OCI-LY7 (cell line): ENCODE data around the gene SMARCA2. TPM values are rescaled to one million over a fixed set of nuclear protein-coding genes. Genes with fewer than 3 reads are reported as not detected.

Source experiments
- BruUV-seq: library from RNA; stranded (reverse); fragments of 400-500 nt; replicated peaks from 2 replicates; lab custom pipeline; 2021; lab: Mats Ljungman, UMichigan
- CTCF ChIA-PET: fragments of 300-600 bp; sonication (Branson Sonifier 250); formaldehyde crosslinking; loops from one replicate; lab custom pipeline; 2022; ENCODE audit warnings: antibody characterized with exemption; ENCODE audit not compliant: unreplicated experiment; lab: Charles Lee
- POLR2A ChIA-PET: fragments of 300-600 bp; sonication (Branson Sonifier 250); formaldehyde crosslinking; loops from one replicate; lab custom pipeline; 2022; ENCODE audit warnings: antibody characterized with exemption; lab: Charles Lee
- DNase-seq: peaks from one replicate; pipeline ENCODE4 v3.0.0-alpha.2; 2015; ENCODE audit warnings: low spot score
- H2AFZ ChIP-seq: fragments of 200-600 bp; sonication (generic), shearing (Covaris generic); 2 replicates; pipeline ENCODE4 v1.6.1; 2014; ENCODE audit warnings: mild to moderate bottlenecking, antibody characterized with exemption, low read length, moderate library complexity
- H3K27ac ChIP-seq: fragments of 200-600 bp; sonication (generic); 2 replicates; pipeline ENCODE4 v1.5.1; 2014; ENCODE audit warnings: mixed run types, low read depth, mild to moderate bottlenecking, moderate library complexity, low read length, inconsistent platforms; ENCODE audit not compliant: poor library complexity, severe bottlenecking
- H3K36me3 ChIP-seq: fragments of 200-600 bp; sonication (generic); 2 replicates; pipeline ENCODE4 v1.6.1; 2014; ENCODE audit warnings: mild to moderate bottlenecking, antibody characterized with exemption, low read length, moderate library complexity, mixed read lengths; ENCODE audit not compliant: insufficient read depth
- H3K4me1 ChIP-seq: fragments of 200-600 bp; sonication (generic); 2 replicates; pipeline ENCODE4 v1.5.1; 2014; ENCODE audit warnings: mild to moderate bottlenecking, low read length; ENCODE audit not compliant: insufficient read depth, poor library complexity, severe bottlenecking
- H3K4me2 ChIP-seq: fragments of 200-600 bp; sonication (generic); 2 replicates; pipeline ENCODE4 v1.6.1; 2014; ENCODE audit warnings: mild to moderate bottlenecking, low read length
- H3K4me3 ChIP-seq: fragments of 200-600 bp; sonication (generic); 2 replicates; pipeline ENCODE4 v1.5.1; 2014; ENCODE audit warnings: mild to moderate bottlenecking, low read depth, low read length; ENCODE audit not compliant: poor library complexity, severe bottlenecking
- H3K79me2 ChIP-seq: fragments of 200-600 bp; sonication (generic); 2 replicates; pipeline ENCODE4 v1.6.1; 2016; ENCODE audit warnings: low read depth, mild to moderate bottlenecking, low read length, moderate library complexity, mixed read lengths; ENCODE audit not compliant: insufficient read depth
- H3K9me2 ChIP-seq: fragments of 200-600 bp; sonication (generic); 2 replicates; pipeline ENCODE4 v1.6.1; 2016; ENCODE audit warnings: mild to moderate bottlenecking, low read length, mixed read lengths; ENCODE audit not compliant: insufficient read depth
- H3K9me3 ChIP-seq: fragments of 200-600 bp; sonication (generic); 2 replicates; pipeline ENCODE4 v1.6.1; 2014; ENCODE audit warnings: mild to moderate bottlenecking, mixed run types, low read length, mixed read lengths
- H4K20me1 ChIP-seq: fragments of 200-600 bp; sonication (generic); 2 replicates; pipeline ENCODE4 v1.6.1; 2014; ENCODE audit warnings: mild to moderate bottlenecking, antibody characterized with exemption, low read length, moderate library complexity, mixed read lengths; ENCODE audit not compliant: insufficient read depth
- CTCF ChIP-seq: fragments of 200-600 bp; sonication (generic); conservative IDR thresholded peaks from 2 replicates; pipeline ENCODE4 v1.5.1; 2014; ENCODE audit warnings: mild to moderate bottlenecking, antibody characterized with exemption, low read length, moderate library complexity, mixed read lengths
- EZH2phosphoT487 ChIP-seq: fragments of 200-600 bp; sonication (generic); IDR thresholded peaks from 2 replicates; pipeline ENCODE4 v1.6.1; 2018; ENCODE audit warnings: low read depth, borderline replicate concordance, mild to moderate bottlenecking, mixed run types, antibody characterized with exemption, low read length, moderate library complexity, mixed read lengths
- intact Hi-C: fragments of 100-400 bp; cut with micrococcal nuclease; formaldehyde crosslinking; loops from one replicate; pipeline ENCODE4 v1.10.0; 2022; ENCODE audit not compliant: unreplicated experiment
- total RNA-seq, 2 experiments: library from RNA; depleted of rRNA in 1 of 2; stranded (reverse); fragments of >200 nt in 1 of 2; shearing (Covaris generic) in 1 of 2; gene quantifications; 2 replicates each; pipeline ENCODE4 v1.2.3, GENCODE V29; 2014 to 2022

The SMARCA2 gene
- total RNA-seq, 2 experiments from 2014 or later, result 54.8 to 80.6 TPM

- H3K4me1 ChIP-seq, result peaks cover 14% of the 10 kb centered on the region
- no peaks in the 10 kb centered on the region for H3K36me3 ChIP-seq
- no peak overlapping the region for H2AFZ ChIP-seq
- H3K9me2 ChIP-seq, result no peaks in the 10 kb centered on the region
- BruUV-seq, result no TSS peak
- no peak overlapping the region for H3K4me3 ChIP-seq
- no peak overlapping the region for H3K27ac ChIP-seq
- ChIA-PET POLR2A (interaction anchor here (1.2 kb wide), 1 partner anchor 32 kb away, joined by 4 read pairs; no protein-coding TSS in a partner anchor), CTCF (no interaction called here)
- no peak overlapping the region for H3K4me2 ChIP-seq
- H3K9me3 ChIP-seq, result no peaks in the 10 kb centered on the region
- H3K79me2 ChIP-seq, result peaks cover 46% of the 10 kb centered on the region; the same call in 1 of the 2 replicates
- TF ChIP-seq EZH2phosphoT487 (no peak), CTCF (no peak)
- intact Hi-C loops, result no loop called here
- DNase-seq, result no peak
- H4K20me1 ChIP-seq, result peaks cover 28% of the 10 kb centered on the region
Observed at GRCh38 chr9:2023042-2023441, 7.9 kb downstream of the SMARCA2 start.

GRCh38 chr9:2023532-2023931 lies 8.4 kb downstream of the SMARCA2 start:
- Histone ChIP-seq H2AFZ (no peak overlapping the region), H3K4me1 (peaks cover 9% of the 10 kb centered on the region), H3K4me3 (no peak overlapping the region), H3K27ac (no peak overlapping the region), H3K36me3 (no peaks in the 10 kb centered on the region), H3K9me3 (no peaks in the 10 kb centered on the region), H3K9me2 (no peaks in the 10 kb centered on the region), H4K20me1 (peaks cover 26% of the 10 kb centered on the region), H3K4me2 (no peak overlapping the region), H3K79me2 (peaks cover 46% of the 10 kb centered on the region; the same call in 1 of the 2 replicates)
- intact Hi-C loops, result no loop called here
- TF ChIP-seq CTCF (no peak), EZH2phosphoT487 (no peak)
- DNase-seq, result no peak
- ChIA-PET CTCF (no interaction called here), POLR2A (interaction anchor here (1.2 kb wide), 1 partner anchor 31 kb away, joined by 4 read pairs; no protein-coding TSS in a partner anchor)
- no TSS peak for BruUV-seq

GRCh38 chr9:2024888-2025782 lies 10.0 kb downstream of the SMARCA2 start:
- no peaks in the 10 kb centered on the region for H3K36me3 ChIP-seq
- intact Hi-C loops, result no loop called here
- H3K27ac ChIP-seq, result no peak overlapping the region
- H3K9me3 ChIP-seq, result no peaks in the 10 kb centered on the region
- no peak overlapping the region for H3K4me2 ChIP-seq
- POLR2A ChIA-PET, result no interaction called here
- H3K79me2 ChIP-seq, result peaks cover 32% of the 10 kb centered on the region; the same call in 1 of the 2 replicates
- DNase-seq, result no peak
- CTCF ChIA-PET, result no interaction called here
- no peak overlapping the region for H2AFZ ChIP-seq
- H3K9me2 ChIP-seq, result no peaks in the 10 kb centered on the region
- no TSS peak for BruUV-seq
- H3K4me1 ChIP-seq, result no peaks in the 10 kb centered on the region
- TF ChIP-seq CTCF, result no peak
- TF ChIP-seq EZH2phosphoT487, result no peak
- no peak overlapping the region for H3K4me3 ChIP-seq
- H4K20me1 ChIP-seq, result peaks cover 18% of the 10 kb centered on the region
